ENCODE results near the gene FCHSD2.

Gene FCHSD2

GRCh38 chr11:72908032-72908676 lies 234.0 kb downstream of the FCHSD2 start:
- intact Hi-C loops (cut with DNase I): no loop called here
- no peak for DNase-seq

- no peak for DNase-seq
- intact Hi-C loops (cut with DNase I): no loop called here
These were observed 238.1 kb downstream of the FCHSD2 start for GRCh38 chr11:72904016-72904415.

GRCh38 chr11:72901374-72901773 lies 240.7 kb downstream of the FCHSD2 start:
- DNase-seq: no peak
- intact Hi-C loops (cut with DNase I): no loop called here

- intact Hi-C loops (cut with DNase I): no loop called here
- DNase-seq: no peak
These were observed 242.1 kb downstream of the FCHSD2 start for GRCh38 chr11:72900013-72900412.

GRCh38 chr11:72899238-72899637 lies 242.9 kb downstream of the FCHSD2 start:
- intact Hi-C loops (cut with DNase I): no loop called here

GRCh38 chr11:72897506-72897905 lies 244.6 kb downstream of the FCHSD2 start:
- intact Hi-C loops (cut with DNase I): no loop called here
- DNase-seq: no peak

More at GRCh38 chr11:72899238-72899637, 242.9 kb downstream of the FCHSD2 start:
- DNase-seq: no peak

GRCh38 chr11:72896431-72896830 lies 245.7 kb downstream of the FCHSD2 start:
- DNase-seq: no peak
- intact Hi-C loops (cut with DNase I): no loop called here

- intact Hi-C loops (cut with DNase I): no loop called here
- DNase-seq: no peak
These were observed 251.2 kb downstream of the FCHSD2 start for GRCh38 chr11:72890881-72891280.

GRCh38 chr11:72886619-72887018 lies 255.5 kb downstream of the FCHSD2 start:
- intact Hi-C loops (cut with DNase I): no loop called here
- DNase-seq: no peak

- intact Hi-C loops (cut with DNase I): no loop called here
- DNase-seq: no peak
These were observed 256.1 kb downstream of the FCHSD2 start for GRCh38 chr11:72885749-72886609.

- no peak for DNase-seq
- intact Hi-C loops (cut with DNase I): no loop called here
These were observed 266.0 kb downstream of the FCHSD2 start for GRCh38 chr11:72876147-72876546.

GRCh38 chr11:72875736-72876135 lies 266.4 kb downstream of the FCHSD2 start:
- intact Hi-C loops (cut with DNase I): no loop called here
- DNase-seq: peak in 1 of 10 donors; percentile 47

GRCh38 chr11:72872012-72872411 lies 270.1 kb downstream of the FCHSD2 start:
- intact Hi-C loops (cut with DNase I): no loop called here

GRCh38 chr11:72871119-72871518 lies 271.0 kb downstream of the FCHSD2 start:
- intact Hi-C loops (cut with DNase I): no loop called here
- DNase-seq: no peak

More at GRCh38 chr11:72872012-72872411, 270.1 kb downstream of the FCHSD2 start:
- DNase-seq: no peak

GRCh38 chr11:72869831-72870230 lies 272.3 kb downstream of the FCHSD2 start:
- no peak for DNase-seq
- intact Hi-C loops (cut with DNase I): no loop called here

GRCh38 chr11:72867970-72868369 lies 274.1 kb downstream of the FCHSD2 start:
- intact Hi-C loops (cut with DNase I): no loop called here

GRCh38 chr11:72864702-72865655 lies 277.1 kb downstream of the FCHSD2 start:
- no peak for DNase-seq
- intact Hi-C loops (cut with DNase I): no loop called here

More at GRCh38 chr11:72867970-72868369, 274.1 kb downstream of the FCHSD2 start:
- no peak for DNase-seq

- intact Hi-C loops (cut with DNase I): no loop called here
These were observed 278.2 kb downstream of the FCHSD2 start for GRCh38 chr11:72863916-72864315.

GRCh38 chr11:72863091-72863490 lies 279.0 kb downstream of the FCHSD2 start:
- no peak for DNase-seq
- intact Hi-C loops (cut with DNase I): no loop called here

More at GRCh38 chr11:72863916-72864315, 278.2 kb downstream of the FCHSD2 start:
- DNase-seq: no peak

GRCh38 chr11:72860592-72860991 lies 281.5 kb downstream of the FCHSD2 start:
- no peak for DNase-seq
- intact Hi-C loops (cut with DNase I): no loop called here

GRCh38 chr11:72860010-72860409 lies 282.1 kb downstream of the FCHSD2 start:
- intact Hi-C loops (cut with DNase I): no loop called here
- DNase-seq: no peak

Data from posterior cingulate gyrus (tissue), 11 donors.